ENCODE results near the gene TOP1.
A peak's percentile ranks its signal among the peaks of the same experiment; 100 is the strongest.

TOP1 gene

DNA sequence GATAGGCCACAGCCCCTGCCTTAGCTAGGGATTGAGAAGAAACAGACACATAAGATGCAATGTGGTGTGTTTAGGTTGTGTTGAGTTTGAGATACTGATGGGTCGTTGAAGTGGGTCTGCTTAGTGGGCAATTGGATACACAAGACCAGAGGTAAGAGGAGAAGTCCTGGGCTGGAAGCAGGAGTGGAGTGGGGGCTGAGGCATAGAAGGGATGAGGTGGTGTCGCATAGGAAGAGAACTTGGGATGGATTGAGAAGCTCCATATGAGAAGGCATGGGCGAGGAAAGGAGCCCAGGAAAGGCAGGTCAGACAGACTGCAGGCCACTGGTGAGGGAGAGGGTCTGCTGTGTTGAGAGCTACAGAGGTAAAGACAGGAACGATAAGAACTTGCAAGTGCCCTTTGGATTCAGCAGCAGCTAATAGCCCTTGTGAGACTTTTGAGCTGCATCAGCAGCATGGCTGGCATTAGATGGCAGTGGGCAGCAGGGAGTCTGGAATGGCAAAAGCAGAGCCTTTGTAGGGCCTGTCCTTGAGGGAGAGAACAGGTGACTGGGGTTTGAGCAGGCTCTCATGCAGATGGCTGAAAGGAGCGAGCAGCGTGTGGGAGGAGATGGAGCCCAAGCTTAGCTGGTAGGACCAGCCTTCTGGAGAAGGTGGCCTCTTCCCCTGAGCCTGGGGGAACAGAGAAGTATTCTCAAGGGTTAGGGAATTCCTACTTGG, 141.9 kb downstream of the TOP1 start:
- no peak for DNase-seq

GRCh38 chr20:41171736-41172295, 143.2 kb downstream of the TOP1 start:
- no peak for DNase-seq

DNA sequence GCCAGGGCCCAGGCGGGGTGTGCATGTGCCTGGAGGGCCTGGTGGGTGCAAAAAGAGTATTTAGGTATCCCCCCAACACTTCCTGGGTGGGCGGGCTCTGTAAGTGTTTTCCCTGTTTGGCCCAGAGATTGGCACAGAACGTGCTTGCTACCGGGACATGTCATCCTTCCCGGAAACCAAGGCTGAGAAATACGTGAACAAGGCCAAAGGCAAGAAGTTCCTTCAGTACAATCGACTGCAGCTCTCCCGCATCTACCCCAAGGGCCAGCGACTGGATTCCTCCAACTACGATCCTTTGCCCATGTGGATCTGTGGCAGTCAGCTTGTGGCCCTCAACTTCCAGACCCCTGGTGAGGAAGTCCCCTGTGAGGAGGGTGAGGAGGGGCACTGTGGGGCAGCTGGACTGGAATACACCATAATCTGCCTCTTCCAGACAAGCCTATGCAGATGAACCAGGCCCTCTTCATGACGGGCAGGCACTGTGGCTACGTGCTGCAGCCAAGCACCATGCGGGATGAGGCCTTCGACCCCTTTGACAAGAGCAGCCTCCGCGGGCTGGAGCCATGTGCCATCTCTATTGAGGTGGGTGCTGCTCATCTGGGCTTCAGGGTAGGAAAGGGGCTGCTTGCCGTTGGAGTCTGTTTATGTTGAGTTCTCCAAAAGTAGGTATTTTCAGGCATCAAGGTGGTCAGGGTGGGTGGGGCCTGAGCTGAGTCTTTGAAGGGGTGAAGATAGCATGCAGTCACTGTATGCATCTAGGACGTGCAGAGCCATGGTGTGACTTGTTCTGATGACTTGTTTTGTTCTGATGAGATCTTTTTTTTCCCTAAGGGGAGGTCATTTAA, 143.9 kb downstream of the TOP1 start:
- DNase-seq = no peak

- DNase-seq = peak; percentile 58
Measured at GRCh38 chr20:41173161-41173721, 144.6 kb downstream of the TOP1 start.

GRCh38 chr20:41173791-41174341, 145.2 kb downstream of the TOP1 start:
- no peak for DNase-seq
